GM19438 (cell line): ENCODE measurements around the gene CDHR2.

Experiments
- ATAC-seq: cut with Tn5 transposase; IDR thresholded peaks from one replicate; pipeline ENCODE4 v1.9.1; 2021; ENCODE audit warnings: low read depth; ENCODE audit not compliant: unreplicated experiment

CDHR2 gene

DNA sequence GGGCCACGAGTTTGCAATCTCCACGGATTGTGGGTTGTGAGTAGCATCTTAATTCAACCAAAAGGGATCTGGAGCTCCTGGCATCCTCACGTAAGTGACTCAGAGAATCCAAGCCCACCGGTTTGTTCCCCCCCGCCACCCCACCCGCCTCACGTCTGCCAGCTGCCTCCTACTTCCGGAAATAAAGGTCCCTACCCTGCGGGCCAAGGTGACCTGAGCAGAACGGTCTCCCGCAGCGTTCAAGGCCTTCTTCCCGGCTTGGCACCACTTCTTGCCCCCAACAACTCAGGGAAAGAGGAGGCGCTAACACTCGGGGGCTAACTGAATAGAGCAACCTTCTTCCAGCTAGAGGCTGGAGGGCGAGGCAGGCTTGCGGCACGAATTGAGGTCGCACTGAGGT is 69.6 kb downstream of the CDHR2 start:
- ATAC-seq, result no peak

DNA sequence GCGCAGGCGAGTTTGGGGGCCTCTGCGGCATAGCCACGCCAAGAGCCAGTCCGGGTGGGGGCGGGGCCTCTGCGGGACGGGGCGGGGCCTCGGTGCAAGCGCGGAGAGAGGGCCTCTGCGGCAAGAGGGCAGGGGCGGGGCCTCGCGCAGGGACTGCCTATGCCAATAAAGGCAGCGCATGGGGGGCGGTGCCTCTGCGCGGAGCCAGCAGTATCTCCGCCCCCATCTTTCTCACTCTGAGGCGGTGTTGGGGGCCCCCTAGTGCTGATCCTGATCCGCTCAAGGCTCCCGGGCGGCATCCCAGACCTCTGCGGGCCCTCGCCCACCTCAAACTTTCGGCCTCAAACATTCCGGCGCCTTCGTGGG is 70.0 kb downstream of the CDHR2 start:
- peak; percentile 78 for ATAC-seq

- no peak for ATAC-seq
Observed at GRCh38 chr5:176619569-176620332, 70.6 kb downstream of the CDHR2 start.

DNA sequence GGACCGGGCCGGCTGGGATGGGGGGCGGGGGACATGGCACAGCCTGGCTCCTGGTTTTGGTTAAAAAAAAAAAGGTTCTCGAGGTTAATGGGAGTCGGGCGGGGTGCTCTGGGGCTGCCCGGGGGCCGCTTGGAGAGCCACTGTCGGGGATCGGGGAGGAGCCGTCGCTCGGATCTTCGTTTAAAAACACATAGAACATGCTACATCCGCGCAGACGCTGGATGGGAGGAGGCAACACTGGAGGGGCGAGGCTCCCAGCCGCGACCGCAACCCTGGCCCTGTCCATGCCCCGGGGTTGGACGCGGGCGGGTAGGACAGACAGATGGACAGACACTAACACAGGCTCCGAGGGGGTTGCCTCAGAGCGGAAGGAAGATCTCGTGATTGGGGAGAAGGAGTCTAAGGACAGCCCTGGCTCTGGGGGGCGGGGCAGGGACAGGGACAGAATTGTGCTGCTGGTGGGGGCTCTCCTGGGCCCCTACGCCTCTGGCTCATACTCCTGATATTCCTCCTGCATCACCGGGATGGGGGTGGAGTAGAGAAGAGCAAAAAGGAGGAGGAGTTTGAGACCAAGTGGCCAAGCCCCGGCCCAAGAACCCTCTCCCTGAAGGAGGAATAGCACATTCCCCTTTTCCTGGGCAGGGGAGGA is 71.3 kb downstream of the CDHR2 start:
- no peak for ATAC-seq

DNA sequence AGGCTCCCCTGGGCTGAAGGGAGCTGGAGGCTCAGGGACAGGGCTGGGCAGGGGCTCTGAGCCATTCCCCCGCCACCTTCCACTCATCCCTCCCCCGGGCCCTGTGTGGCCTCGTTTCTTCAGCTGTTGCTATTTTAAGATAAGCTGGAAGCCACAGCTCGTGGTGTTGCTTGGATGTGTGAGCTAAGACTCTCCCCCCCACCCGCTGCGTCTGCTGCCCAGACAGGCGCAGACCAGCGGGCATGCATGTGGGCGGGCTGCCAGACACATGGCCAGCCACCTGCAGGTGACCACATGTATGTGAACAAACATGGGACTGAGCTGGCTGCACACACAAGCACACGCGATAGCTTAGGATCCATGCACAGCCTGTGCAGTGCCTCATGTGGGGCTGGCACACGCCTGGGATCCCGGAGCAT is 72.5 kb downstream of the CDHR2 start:
- ATAC-seq, result no peak

- ATAC-seq, result no peak
Observed at GRCh38 chr5:176624142-176624541, 75.0 kb downstream of the CDHR2 start.

- no peak for ATAC-seq
Observed at GRCh38 chr5:176624938-176625337, 75.8 kb downstream of the CDHR2 start.

GRCh38 chr5:176625512-176625911 is 76.4 kb downstream of the CDHR2 start:
- no peak for ATAC-seq

GRCh38 chr5:176625966-176626875 is 77.1 kb downstream of the CDHR2 start:
- no peak for ATAC-seq

DNA sequence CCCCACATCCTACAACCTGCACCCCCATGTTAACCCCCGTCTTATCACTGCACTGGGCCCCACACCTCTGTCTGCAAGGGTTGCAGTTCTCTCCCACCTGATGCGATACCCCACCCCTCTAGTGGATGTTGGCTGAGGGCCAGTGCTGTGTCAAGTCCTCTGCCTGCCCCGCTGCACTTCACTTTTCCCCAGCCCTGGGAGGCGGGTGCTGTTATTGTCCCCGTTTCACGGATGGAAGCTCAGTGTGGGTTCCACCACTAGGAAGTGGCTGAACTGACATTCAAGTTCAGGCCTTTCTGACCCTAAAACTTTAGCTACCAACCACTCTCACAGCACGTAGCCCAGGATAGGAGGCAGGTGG is 77.7 kb downstream of the CDHR2 start:
- ATAC-seq, result no peak

- no peak for ATAC-seq
Observed at GRCh38 chr5:176627582-176627981, 78.4 kb downstream of the CDHR2 start.

- no peak for ATAC-seq
Observed at GRCh38 chr5:176628406-176629228, 79.5 kb downstream of the CDHR2 start.

DNA sequence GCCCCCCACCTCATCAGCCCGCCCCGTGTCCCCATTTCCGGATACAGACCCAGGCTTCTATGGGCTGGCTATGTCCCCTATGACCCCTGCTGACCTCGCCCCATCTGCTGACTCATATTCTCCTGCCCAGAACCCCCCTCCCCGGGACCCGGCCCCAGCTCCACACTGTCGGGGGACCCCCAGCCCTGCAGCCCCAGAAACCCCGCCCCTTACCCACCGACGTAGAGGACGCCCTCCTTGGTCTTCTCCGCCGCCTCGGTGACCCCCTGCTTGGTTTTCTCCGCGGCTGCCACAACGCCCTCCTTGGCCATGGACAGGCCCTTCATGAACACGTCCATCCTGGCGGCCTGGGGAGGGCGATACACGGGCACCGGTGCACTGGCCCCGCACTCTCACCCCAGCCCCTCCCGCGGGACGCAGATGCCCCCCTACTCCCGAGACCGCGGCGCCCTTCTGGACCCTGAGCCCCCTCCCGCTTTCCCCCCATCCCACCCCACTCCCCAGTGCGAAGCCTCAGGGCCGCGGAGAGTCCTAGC is 80.2 kb downstream of the CDHR2 start:
- no peak for ATAC-seq

- ATAC-seq, result peak; percentile 74
Observed at GRCh38 chr5:176629853-176630680, 80.9 kb downstream of the CDHR2 start, which contains the start of the genes EIF4E1B and SNCB. EIF4E1B (plus strand) TSS chr5:176630675; CDS start chr5:176642788, 12,113 bp downstream. SNCB (minus strand) TSS chr5:176630534; CDS start chr5:176629654, 880 bp downstream.

- ATAC-seq, result no peak
Observed at GRCh38 chr5:176630681-176631222, 81.6 kb downstream of the CDHR2 start.

- no peak for ATAC-seq
Observed at GRCh38 chr5:176631383-176632200, 82.5 kb downstream of the CDHR2 start.

GRCh38 chr5:176632745-176633144 is 83.6 kb downstream of the CDHR2 start:
- no peak for ATAC-seq

- no peak for ATAC-seq
Observed at GRCh38 chr5:176633598-176633997, 84.5 kb downstream of the CDHR2 start.
